Esophagus mucosa (tissue), 1 donor: ENCODE data around the gene GPR34. TPM values are rescaled to one million over a fixed set of nuclear protein-coding genes. Genes with fewer than 3 reads are reported as not detected.
"Not testable (repeated sequence)": the region's sequence is repeated elsewhere in the genome, so short reads cannot be mapped to it uniquely, and the experiment has no call there.

ENCODE experiments used
- ATAC-seq: fragments of 200-7000 bp; cut with Tn5 transposase; one replicate; pipeline ENCODE4 v1.9.1; 2020
- total RNA-seq: library from RNA; stranded (reverse); gene quantifications from one replicate; pipeline ENCODE4 v1.2.4, GENCODE V29; 2023
- donor health status: DM: yes; HTN: yes; CAD: no.

The GPR34 gene, protein sequence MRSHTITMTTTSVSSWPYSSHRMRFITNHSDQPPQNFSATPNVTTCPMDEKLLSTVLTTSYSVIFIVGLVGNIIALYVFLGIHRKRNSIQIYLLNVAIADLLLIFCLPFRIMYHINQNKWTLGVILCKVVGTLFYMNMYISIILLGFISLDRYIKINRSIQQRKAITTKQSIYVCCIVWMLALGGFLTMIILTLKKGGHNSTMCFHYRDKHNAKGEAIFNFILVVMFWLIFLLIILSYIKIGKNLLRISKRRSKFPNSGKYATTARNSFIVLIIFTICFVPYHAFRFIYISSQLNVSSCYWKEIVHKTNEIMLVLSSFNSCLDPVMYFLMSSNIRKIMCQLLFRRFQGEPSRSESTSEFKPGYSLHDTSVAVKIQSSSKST
- total RNA-seq = 0.40 TPM

DNA sequence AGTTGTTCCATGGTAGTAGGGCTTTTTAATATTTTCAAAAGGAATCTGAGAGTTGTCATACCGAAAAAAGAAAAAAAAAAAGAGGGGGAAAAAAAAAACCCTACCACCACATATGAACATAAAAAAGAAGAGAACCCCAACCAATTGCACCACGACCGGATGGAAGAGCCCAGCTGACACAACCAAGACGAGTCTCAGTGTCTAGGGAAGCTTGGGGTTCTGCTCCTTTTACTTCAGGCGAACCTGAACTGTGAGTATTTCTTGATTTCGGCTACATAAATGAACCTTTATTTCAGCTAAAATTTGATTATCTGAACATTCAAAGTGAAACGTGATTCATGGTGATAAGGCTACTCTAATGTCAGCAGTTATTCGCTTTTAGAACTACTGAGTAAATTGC, at the start of gene GPR34:
TSS of gene GPR34 (plus strand) at position 139 of the 400 bp plus-strand sequence. CDS start 6,661 bp downstream, outside the sequence.
- no peak for ATAC-seq

DNA sequence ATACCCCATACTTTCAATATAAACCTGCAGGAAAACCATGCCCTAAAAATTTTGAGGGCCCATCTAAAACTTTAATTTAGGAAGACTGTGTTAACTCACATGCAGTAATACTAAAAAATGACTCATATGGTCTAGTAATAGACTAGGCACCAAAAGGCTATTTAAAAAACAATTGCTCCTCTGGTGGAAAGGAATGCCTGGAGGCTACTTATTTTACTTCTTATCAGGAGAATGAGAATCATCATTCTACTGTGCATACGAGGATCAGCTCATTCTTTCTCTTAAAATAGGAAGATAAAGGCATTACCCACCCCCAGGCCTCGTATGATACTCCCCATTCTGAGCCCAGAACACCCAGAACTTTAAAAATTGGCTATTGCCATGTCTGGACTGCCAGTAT, 42.6 kb upstream of the GPR34 start:
- ATAC-seq = not testable (repeated sequence)

DNA sequence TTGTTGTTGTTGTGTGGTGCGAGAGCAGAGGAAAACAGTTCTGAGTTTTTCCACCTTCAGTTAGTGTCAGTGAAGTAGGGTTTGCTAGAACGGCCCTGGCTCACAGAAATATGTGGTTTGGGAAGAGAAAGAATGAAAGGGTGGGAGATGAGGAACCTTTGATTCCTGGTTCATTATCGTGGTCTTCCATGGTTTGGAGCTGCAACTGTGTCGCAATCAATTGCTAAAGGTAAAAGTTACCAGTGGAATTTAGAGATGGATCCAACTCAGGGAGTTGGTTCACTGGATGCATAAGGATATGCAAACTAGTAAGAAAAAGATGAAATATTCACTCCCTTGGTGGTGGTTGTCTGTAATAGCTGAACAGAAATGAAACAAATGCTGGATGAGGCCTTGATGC, 35.6 kb upstream of the GPR34 start:
- no peak for ATAC-seq

DNA sequence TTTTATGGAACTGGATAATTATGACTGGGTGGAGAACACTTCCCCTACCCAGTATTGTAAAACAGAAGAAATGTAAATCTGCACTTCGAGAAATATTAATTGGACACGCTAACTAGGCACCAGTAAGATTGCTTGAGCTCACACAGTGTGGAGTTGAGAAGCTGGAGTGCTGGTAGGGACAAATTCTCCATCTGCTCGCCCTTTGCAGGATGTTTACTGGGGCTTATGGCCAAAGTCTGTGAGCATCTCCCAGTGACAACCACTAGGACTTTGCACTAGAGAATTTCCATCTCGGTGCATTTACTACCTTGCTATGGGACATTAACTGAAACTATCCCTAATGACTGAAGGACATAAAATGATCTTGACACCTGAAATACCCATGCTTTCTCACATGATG, 33.7 kb upstream of the GPR34 start:
- ATAC-seq = no peak

DNA sequence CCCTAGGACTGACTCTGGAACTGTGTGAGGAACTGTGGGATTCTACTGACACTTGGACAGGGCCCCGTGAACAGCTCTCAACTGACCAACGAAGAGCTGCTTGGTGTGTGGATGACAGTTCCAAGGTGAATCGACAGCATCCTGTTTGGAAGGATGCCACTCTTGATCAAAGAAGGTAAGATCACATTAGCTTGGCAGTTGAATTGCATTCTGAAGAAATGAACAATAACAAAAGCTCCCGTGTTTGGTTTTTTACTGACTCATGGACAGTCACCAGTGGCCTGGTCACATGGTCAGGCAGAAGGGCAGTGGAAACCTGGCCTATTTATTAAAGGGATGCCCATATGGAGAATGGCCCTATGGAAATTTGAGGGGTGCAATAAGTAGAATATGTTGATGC, 33.1 kb upstream of the GPR34 start:
- no peak for ATAC-seq

DNA sequence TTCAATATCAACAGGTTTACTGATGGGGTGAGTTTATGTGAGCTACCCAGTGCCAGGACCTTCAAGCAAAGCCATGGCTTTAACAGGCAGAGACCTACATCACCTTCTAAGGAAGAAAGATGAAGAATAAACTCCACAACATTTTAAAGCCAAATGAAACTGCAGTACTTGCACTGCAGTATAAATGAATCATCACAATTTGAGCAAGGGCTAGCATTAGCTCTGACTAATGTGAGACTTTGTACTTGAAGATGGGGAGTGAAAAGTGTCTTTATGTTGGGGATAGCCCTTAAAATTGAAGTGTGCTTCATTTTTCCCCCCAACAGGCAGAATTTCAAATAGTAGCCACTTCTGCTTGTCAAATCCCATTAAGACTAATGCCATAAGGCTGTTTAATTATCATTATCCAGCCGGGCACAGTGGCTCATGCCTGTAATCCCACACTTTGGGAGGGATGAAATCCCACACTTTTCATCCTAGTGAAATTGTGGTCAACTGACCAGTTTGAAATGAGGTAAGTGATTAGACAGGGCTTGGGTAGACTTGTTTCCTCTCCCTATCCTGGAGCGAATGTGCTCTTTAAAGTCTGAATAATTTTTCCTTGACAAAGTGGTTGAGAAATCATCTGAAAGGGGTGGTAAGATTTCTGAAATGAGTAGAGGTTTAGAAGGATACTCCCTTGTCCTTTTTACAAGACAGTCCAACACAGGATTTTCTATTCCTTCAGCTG, 27.2 kb upstream of the GPR34 start:
- ATAC-seq = no peak

DNA sequence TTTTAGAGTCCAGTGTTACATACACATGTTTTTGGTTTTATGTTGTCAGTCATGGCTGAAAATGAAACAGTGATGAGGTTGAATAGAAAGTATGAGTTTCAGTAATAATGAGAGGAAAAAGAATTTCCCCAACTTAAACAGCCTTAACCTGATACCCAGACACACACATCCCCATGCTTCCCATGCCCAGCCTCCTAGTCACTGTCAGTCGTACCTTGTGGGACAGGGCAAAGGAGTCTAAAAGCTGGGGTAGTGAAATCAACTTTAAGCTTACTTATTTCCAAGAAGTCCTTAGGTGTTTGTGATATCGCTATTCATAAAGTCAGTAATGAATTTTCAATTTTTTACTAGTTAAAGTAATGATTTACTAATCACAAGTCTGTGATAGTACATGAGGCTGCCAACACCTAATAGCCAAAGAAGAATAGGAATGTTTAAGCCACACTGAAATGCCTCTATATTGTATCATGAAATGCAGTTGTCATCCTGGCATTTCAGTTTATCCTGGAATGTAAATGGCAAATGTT, 24.3 kb upstream of the GPR34 start:
- no peak for ATAC-seq

DNA sequence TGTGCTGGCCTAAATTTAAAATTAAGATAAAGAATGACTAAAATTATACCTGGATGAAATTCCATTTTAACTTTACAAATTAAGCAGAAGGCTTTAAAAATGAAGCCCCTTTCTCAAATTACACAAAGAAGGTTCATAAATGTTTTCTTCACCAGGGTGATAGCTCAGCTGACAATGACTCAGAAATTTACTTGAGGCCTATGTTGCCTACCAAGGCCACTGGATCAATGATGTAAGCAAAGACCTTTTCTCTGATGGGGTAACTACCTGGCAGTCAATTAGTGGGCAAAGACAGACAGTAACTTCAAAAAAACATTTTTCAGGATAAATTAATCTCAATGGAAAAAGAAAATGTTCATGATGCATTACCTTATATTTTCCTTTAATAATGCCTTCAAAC, 23.9 kb upstream of the GPR34 start:
- no peak for ATAC-seq

DNA sequence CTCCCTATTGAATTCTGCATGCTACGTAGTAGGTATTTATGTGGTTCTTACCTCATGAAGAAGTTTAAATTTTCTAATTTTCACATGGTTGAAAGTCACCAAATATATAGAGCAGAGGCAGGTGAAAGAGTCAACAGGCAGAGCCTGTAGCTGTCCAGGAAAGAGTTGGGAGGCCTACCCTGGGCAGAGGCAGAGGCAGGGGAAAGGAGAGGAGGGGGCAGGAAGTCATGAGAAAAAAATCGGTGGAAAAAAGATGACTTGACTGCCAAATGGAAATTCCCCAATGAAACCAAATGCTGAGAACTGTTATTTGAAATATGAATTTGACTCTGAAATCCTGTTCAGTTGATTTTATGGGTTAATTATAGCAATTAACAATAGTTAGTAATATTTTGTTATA, 23.1 kb upstream of the GPR34 start:
- ATAC-seq = no peak

DNA sequence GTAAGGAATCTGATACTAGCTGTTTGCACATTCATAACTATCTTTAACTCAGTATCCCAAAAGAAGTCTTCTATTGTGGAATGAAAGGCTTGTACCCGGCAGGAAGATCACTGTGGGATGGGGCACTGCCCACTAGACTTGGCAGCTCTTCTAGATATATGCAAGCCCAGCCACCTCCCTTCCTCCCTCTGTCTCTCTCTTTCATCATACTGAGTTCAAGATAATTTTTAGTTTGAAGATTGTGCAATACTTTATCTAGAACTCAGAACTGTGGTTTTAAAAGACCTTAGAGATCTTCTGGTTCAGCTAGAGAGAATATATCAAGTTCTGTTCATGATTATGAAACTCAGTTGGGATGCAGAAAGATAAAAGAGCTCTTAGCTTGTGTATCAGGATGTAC, 22.5 kb upstream of the GPR34 start:
- no peak for ATAC-seq

DNA sequence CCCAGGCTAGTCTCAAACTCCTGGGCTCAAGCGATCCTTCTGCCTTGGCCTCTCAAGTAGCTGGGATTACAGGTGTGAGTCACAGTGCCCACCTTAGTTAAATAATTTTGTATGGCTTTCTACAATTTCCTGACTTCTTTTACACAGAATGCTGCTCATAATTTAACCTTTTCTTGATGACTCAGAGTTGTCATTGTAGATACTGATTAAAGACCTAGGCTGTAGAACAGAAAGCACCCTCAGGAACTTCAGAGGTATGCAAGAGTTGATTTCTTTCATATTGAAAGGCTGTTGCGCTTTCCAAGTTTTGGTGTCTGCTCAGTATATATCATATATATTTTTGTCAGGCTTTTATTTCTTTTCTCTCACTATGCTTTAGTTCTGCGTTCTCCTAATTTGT, 21.1 kb upstream of the GPR34 start:
- ATAC-seq = no peak

DNA sequence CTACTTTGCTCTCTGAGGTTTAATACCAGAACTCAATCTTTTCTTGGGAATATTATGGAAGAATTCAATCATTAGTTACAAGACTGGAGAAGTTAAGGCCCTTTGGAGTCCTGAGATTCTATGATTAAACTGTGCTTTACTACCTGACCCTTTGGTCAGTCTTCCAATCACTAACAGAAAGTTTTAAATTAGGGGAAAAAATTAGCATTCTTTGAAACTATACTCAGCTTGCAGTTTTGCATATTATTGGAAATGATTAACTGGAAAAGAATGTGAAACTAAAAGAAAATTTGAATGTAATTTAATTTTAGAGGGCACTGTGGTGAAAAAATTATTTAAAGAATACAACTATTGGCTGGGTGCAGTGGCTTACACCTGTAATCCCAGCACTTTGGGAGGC, 18.7 kb upstream of the GPR34 start:
- no peak for ATAC-seq

DNA sequence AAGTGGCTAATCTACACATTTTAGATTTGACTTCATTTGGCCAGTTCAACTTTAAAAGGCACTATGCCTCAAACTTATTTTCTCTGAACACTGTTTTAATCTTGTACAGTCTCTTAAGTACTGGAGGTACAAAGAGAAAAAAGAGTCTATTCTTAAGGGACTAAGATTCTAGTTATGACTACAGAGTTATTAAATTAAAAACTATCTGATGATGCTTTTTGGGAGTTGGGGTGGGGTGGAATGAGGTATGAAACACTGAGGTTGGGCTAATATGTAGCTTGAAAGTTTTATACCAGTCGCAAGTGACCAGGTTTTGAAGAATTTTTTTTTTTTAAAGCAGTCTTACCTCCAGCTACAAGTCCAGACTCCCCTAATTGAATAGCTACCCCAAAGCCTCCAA, 17.7 kb upstream of the GPR34 start:
- no peak for ATAC-seq

DNA sequence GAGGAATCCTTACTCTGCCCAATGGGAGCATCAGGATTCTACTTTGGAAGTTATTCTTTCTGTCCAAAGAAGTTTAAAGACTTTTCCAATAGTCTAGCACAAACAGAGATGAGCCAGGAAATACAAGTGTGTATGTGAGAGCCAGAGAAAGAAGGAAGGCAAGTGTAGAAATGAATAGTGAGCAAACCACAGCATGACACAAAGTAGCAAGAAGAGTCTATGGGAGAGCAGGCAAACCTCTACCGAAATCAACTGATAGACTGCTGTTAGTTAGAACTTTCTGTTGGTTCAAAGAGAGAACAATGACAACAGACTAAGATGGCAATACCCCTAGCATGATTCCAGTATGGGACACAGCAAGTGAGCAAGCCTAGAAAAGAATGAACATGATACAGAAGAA, 16.1 kb upstream of the GPR34 start:
- ATAC-seq = no peak

DNA sequence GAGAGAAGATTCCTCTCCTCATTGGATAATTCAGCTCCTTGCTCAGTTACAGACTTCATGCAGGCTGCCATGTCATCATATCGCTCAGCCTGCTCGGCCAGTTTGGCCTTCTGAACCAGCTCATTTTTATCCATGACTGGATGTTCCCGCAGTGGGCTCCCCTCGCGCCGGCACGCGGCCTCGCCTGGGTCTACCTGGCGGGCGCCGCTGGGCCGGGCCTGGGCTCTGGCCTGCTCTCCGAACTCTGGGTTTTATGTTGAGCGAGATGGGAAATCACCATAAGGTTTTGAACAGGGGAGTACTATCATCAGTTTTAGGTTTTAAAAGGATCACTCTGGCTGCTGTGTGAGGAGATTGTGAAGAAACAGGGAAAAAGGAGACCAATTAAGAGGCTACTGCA, 12.4 kb upstream of the GPR34 start:
- ATAC-seq = not testable (repeated sequence)

DNA sequence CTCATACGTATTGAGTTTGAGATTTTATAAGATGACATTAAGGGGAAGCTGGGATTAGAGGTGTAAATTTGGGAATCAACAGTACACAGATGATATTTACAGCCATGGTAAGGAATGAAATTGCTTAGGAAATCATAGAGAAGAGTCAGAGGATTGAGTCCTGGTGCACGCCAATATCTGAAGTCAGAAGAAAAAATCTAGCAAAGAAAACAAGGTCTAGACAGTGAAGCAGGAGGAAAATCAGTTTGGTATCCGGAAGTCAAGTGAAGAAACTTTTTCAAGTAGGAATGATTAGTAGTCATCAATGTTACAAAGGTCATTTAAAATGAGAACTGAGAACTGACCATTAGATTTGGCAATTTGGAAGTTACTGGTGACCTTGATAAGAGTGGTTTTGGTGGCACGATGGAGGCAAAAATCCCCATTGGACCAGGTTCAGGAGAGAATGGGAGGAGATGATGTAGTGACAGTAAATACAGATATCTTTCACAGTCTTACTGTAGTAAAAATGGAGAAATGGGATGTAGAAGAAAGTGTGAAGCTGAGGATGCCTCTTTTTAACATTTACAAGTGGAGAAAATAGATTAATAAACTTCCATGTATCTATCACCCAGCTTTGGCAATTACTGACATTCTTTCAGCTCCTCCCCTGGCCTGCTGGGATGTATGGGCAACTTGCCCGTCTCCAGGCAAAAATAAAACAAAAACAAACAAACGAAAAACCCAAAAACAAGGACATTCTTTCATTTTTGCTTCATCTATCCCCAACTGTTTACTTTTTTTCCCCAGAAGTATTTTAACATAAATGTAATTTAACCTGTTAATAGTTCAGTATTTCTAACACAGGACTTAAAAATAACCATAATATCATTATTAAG, 11.4 kb upstream of the GPR34 start:
- no peak for ATAC-seq

DNA sequence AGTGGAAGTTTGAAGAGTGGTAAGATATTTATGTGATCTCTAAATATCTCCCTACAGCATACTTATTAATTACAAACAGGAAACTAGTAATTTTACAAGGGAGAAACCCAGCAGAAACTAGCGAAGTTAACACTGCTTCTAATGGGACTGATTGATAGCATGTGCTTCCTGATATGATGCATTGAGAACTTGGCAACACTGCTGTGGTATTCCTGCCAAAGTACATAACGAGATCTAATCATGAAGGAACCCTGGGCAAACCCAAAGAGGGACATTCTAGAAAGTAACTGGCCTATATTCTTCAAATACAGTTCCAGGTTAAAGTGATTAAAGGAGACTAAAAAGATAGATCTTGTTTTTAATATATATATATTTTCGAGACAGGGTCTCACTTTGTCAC, 4.6 kb upstream of the GPR34 start:
- ATAC-seq = no peak

DNA sequence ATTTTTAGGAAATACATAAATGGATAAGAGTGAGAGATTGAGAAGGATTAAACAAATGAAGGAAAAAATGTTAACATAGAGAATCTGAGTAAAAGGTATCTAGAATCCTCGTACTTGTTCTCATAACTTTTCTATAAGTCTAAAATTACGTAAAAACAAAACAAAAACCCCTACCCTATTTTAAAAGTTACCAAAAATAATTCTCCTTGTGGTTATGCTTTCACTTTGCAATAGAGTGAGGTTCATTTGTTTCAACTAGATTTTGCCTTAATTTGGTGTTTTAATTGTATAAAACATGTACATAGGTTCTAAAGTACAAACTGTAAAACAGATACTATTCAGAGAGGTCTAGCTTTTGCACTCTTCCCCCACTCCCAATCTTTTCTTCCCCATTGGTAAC, 3.8 kb upstream of the GPR34 start:
- no peak for ATAC-seq

DNA sequence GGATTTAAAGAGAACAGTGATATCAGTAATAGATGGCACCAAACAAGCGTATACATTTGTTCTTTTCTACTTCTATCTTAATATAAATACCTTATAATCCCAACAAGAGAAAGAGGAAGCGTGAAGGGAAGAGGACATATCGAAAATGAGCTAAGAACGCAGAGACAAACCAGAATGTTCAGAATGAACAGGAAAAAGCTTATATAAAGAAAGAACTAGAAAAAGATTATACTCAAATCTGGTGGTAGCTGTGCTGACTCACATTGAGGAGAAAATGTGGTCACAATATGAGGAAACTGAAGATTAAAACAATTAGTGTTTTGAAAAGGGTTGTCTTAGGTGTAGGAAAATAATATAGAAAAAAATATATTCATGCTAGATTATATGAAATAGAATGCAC, 2.0 kb upstream of the GPR34 start:
- ATAC-seq = no peak

DNA sequence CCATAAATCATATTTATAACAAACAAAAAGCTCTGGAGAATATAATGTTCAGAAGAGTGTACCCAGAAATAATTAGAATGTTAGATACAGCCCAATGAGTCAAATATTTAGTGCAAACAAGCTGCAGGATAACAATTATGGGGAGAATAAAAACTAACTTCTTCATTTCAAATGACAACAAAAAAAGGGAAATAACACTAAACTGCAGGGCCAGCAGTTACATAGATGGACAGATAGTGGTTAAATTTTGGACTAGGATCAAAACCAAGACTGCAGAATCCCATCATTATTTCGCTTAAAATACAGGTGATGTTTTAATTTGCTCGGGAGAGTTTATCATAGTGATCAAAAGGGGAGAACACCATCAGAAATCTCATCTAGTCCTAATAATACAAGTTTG, 617 bp upstream of the GPR34 start:
- ATAC-seq = no peak

DNA sequence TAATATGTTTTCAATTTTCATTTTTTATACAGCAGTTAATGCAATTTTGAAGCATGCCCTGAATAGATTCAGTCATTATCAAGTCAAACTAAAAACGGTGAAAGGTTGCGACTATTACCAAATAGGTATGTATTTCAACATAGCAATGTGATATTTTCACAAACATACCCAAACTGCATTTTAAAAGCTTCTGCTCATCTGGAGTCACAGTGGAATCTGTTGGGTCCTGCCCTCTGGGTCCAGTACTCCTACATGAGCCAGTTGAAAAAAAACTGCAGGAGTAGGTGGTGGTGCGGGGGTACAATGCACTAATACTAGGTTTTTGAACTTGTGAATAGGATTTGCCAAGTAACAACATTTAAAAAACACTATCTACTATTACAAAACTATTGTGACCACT, 938 bp downstream of the GPR34 start:
- no peak for ATAC-seq

DNA sequence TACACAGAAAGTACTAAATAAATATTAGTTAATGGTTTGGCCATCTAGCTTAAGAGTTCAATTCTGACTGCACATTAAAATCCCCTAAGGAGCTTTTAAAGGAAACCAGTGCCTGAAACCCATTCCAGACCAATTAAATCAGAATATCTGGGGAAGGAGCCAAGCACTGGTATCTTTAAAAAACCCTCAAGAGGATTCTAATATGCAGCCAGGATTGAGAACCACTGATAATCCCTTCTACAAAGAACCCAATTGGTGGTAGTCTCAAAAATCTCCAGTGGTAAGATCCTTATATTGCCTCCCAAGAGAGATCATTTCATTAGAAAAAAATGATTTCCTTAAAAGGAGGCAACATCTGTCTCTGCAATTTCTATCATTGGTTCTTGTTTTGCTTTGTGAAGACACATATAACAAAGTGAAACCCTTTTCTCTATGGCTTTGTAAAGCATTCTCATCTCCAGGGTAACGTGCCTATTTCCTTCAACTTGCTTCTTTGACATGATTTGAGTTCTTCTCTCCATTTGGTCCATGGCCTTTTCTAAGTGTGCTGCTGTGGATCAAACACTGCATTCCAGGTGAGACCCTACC, 3.5 kb downstream of the GPR34 start:
- ATAC-seq = no peak

DNA sequence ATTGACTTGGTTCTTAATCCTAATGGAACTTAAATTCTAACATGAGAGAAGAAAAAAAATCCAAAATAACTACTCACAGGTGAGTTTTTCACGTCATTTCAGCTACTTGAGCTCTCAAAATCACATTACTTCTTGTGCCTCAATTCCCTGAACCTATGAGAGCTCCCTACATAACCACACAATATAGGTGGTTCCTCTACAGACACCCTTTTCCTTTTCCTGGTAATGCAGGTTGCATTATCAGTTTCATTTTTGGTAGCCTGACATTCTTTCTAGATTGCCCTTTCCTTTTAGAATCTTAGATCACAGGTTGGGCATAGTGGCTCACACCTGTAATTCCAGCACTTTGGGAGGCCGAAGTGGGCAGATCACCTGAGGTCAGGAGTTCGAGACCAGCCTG, 4.3 kb downstream of the GPR34 start:
- no peak for ATAC-seq
